NCI-H146 treated with DMSO at 0.1 percent for 48 hours (cell line): ENCODE results near the gene RC3H2.

Source experiments
- DNase-seq: peaks from one replicate; lab custom pipeline; 2025; ENCODE audit not compliant: unreplicated experiment; lab: John Stamatoyannopoulos, UW

The RC3H2 gene, protein sequence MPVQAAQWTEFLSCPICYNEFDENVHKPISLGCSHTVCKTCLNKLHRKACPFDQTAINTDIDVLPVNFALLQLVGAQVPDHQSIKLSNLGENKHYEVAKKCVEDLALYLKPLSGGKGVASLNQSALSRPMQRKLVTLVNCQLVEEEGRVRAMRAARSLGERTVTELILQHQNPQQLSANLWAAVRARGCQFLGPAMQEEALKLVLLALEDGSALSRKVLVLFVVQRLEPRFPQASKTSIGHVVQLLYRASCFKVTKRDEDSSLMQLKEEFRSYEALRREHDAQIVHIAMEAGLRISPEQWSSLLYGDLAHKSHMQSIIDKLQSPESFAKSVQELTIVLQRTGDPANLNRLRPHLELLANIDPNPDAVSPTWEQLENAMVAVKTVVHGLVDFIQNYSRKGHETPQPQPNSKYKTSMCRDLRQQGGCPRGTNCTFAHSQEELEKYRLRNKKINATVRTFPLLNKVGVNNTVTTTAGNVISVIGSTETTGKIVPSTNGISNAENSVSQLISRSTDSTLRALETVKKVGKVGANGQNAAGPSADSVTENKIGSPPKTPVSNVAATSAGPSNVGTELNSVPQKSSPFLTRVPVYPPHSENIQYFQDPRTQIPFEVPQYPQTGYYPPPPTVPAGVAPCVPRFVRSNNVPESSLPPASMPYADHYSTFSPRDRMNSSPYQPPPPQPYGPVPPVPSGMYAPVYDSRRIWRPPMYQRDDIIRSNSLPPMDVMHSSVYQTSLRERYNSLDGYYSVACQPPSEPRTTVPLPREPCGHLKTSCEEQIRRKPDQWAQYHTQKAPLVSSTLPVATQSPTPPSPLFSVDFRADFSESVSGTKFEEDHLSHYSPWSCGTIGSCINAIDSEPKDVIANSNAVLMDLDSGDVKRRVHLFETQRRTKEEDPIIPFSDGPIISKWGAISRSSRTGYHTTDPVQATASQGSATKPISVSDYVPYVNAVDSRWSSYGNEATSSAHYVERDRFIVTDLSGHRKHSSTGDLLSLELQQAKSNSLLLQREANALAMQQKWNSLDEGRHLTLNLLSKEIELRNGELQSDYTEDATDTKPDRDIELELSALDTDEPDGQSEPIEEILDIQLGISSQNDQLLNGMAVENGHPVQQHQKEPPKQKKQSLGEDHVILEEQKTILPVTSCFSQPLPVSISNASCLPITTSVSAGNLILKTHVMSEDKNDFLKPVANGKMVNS

DNA sequence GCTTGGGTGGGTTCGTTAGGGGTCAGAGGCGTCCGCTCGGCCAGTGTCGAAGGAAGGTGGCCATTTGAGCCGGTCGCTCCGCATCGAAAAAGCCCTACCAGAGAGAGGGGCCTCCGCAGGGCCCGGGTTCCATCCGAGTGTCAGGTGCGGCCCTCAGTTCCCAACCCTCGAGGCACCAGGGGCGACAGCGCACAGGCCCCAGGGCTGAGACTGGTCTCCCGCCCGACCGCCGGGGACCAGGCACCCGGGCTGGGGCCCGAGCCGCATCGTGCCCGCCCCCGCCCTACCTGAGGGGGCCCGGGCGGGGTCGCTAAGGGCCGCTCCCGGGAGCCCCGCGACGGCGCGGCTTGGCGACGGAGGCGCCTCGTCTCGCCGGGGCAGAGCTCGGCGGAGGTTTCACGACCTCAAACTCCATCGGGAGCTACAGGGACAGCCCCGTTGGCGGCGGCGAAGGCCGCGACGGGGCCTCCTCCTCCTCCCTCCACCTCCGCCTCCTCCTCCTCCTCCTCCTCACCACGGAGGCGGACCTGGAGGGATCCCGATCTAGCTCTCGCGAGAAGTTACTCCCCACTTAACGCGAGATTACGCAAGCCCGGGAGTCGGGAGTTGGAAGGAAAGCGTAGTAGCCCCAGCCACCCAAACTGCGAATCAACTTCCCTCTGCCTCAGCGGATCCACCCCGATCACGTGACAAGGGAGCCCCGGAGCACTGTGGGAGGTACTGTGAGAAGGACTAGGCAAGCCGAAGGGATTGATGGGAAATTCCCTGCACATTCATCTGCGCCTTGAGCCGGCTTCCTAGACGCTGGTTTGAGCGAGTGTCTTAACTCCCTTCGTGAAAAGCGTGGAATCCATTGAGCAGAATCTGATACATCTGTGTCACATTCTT is at the start of gene RC3H2:
TSS of gene RC3H2 (minus strand) at position 537 of the 888 bp plus-strand sequence. CDS start 7,850 bp downstream, outside the sequence.
- peak; percentile 94 for DNase-seq

DNA sequence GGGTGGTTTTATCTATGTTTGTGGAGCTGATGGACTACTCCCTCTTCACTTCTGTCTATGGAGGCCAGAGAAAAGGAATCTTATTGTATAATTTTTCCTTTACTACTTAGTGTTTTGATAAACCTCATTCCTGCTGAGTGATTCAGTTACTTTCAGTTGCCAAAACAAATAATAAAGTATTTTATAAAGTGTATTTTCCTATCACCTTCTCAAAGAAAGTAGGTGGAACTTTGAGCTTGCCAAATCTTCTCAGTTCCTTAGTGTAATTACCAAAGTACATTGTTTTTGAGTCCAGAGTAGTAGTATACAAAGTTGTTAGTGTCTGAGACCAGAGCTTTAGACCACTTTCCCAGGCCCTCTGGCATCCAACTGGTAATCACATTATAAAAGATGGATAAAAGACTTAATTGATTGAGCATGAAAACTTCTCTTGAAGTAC is 49.1 kb upstream of the RC3H2 start:
- DNase-seq, result no peak

DNA sequence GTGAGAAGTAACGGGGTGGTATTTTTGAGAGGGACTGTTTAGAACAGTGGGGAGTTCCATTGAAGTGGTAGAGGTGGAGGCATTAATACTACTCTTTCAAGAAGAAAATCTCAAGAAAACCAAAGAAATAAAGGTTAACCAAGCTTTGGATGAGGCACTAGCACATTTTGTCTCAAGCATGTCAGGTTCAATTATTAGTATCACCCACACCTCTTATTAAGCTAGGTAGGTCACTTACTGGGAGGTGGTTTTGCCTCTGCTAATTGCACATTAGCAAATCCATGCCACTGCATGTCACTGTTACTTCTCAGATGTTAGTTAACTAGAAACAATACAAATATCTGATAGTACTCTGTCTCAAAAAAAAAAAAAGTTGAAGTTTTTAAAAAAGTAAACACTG is 45.9 kb upstream of the RC3H2 start:
- DNase-seq, result no peak

DNA sequence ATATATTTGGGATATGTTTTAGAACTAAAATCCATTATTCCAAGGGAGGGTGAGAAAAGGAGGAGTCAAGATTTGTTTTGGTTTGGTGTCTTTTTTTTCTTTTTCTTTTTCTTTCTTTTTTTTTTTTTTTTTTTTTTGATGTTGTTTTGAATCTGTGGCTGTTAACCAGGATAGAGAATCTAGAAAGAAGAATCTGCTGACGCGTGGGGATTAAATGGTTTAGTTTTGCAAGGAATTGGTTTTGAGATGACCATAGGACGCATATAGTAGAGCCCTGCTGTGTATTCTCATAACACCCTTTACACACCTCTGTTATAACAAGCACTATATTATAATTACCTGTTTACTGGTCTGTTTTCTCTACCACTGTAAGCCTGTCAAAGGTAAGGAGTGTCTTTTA is 45.1 kb upstream of the RC3H2 start:
- no peak for DNase-seq

DNA sequence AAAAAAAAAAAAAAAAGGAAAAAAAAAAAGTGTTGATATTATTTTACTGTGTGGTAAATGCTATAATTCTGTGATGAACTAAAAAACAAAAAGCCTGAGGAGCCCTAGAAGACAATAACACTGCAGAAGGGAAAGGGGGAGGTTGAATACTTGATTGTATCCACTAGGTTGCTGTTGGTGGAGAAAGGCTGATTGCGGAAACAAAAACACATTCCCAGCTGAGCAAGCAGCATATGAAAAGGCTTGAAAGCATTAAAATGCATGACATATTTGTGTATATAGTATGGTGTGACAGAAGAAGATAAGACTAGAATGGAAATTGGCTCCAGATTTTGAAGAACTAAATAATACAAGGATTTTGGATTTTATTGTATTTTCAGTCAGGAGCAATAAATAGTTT is 44.5 kb upstream of the RC3H2 start:
- DNase-seq, result no peak

DNA sequence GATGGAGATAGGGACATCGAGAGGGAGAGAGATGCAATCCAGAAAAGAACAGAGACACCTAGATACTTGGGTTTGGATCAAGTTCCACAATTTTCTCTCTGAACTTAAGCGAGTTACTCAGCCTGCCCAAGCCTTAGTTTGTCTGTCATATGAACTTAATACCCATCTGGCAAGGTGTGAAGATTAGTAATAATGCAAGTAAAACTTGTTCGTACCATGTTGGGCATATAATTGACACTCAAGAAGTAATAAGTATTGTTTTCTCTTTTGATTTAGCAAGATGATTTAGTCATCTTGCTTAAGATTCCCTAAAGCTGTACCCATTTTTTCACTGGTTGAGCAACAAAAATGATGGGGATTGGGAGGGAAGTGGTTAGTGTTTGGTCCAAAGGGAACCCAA is 43.2 kb upstream of the RC3H2 start:
- no peak for DNase-seq

DNA sequence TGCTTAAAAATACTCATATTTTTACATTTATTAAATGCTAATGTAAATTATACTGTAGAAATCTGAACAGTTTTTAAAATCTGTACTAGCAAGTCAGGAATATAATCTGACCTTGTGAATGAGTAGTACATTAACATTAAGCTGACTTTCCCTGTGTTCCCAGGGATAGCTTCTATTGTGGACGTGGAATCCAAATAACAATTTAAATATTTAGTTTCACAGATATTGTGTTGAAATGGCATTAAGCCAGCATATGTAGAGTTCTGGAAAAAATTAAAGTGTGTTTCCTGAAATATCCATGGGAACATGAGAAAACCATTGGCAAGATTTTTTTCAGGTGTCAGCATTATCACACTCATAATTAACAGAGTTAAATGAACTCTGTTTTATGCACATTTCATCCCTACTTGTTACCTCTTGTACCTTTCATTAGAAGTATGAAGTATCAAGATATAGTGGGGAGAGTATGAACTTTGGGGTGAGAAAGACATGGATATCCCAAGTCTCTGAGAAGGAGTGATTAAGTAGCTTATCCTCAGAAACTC is 41.4 kb upstream of the RC3H2 start:
- DNase-seq, result no peak

DNA sequence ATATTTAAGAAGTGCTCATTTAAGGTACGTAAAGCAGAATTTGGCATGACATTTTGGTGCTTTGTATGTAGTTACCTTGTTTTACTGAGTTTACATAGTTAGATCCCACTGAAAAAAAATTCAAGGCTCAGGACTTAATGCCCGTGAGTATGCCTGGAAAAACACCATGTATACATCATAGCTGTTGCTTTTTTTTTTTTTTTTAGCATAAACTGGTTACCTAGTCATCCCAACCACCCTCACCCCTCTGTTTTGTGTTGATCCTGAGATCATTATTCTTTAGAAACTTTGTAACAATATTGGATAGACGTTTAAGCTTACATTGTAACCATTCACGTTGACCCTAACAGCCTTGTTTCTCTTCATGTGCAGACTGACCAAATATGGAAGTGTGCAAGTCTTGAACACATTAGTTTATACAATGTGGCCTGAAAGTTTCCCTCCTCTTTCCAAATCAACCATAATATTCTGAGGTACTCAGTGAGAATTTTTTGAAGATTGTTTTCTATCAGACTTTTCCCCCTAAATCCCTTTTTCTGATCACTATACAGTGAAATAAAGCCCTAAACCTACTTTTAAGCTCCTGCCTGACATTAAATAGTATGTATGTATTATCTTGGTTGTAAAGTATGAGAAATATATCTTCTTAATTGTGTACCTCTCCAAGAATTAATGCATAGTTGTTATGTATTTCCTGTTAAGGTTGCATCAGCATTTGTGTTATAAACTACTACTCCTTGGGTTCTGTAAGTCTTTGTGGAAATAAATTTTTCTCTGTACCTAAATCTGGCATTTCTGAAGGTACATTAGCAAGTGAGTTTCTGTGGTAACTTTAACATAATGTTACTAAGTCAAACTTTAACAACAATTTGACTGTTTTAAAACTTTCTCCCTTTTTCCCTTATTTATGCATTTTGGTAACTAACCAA is 40.1 kb upstream of the RC3H2 start:
- DNase-seq, result no peak

DNA sequence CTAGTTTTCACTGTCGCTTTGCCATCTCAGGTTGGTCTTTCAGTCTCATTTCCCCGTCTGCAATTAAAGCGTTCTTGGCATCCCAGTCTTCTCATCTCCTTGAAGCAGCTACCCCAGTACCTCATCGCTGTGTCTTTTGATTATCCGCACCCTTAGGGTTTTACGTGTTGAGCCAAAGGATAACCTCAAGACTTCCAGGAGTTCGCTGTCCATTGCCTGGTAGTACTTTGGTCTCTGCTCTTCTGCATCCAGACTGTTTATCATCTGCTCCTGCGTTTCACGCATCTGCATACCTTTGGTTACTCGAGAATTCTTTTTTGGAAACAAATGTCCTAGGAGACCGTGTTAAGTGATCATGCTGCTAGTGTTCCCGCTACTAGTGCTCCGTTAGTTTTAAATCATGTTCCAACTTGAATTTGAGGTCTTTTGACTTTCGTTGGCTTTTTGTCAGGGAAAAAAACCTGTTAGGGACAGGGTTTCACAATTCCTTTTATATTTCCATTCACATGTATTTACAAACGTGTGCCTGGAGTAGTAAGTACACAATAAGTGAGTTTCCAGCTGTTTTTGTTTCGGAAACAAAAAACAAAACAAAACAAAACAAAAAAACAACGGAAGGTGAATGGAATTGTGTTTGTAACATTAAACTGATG is 36.5 kb upstream of the RC3H2 start:
- no peak for DNase-seq

DNA sequence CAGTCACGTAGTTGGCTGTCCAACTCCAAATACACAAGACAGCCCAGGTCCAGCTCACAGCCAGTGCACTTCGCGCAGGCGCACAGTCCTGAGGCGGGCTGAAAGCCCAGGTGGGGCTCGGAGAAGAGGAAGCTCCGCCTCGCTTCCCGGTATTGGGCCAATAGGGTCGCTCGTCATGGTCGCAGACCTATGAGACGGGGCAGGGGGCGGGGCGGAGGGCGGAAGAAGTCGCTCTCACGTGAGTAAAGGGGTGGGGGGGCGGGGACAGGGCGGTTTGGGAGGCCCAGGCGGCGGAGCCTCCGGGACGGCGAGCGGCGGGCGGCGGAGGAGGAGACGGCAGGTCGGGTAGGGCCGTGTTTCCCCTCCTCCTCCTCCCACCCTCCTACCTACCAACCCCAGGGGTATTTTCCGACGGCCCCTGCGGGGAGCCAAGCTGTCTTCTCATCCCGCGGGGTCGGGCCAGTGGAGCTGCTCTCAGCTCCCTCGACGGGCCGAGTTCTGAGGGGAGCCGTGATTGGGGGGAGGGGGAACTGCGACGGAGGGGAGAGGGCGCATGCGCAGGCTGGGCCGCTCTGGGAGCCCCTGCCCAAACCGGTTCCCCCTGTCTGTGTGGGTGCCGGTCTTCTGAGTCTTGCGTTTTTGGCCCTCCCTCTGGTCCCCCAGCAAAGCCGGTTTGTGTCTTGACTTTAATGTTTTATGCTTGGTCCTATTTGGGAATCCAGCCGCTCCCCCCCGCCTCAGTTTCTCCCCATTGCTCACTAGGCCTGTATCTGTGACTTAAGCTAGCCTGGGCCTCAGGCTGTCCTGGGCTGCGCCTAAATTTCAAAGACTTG is 35.8 kb upstream of the RC3H2 start, which contains the start of gene RABGAP1:
TSS of gene RABGAP1 (plus strand) at position 272 of the 833 bp plus-strand sequence. CDS start 16,040 bp downstream, outside the sequence.
- DNase-seq, result peak; percentile 87

DNA sequence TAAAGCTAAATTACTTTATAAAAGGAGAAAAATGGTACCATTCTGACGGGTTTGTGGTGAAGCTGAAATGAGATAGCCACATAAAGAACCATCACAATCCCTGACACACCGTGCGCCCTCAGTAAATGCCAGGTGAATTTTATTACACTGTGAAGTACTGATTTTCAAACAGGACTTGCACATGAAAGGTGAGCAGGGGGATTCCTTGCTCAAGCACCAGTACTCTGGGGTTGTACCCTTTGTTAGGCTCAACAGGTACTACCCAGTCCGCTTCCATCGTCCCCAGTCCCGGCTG is 35.2 kb upstream of the RC3H2 start:
- no peak for DNase-seq

DNA sequence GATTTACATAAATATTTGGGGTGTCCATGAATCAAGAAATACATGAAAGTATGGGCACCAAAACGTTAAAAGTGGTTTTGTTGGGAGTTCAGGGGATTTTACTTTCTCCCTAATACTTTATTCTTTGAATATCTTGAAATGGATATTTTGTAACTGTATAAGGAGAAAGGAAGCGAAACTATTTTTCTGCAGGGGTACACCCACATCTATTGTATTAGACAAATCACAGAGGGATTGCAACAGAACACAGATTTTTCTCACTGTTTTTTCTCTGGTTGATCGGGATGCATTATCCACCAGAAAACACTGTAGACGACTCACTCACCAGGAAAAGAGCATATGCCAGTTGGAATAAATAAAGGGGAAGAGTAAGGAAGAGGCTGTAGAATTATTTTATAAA is 34.4 kb upstream of the RC3H2 start:
- DNase-seq, result no peak

DNA sequence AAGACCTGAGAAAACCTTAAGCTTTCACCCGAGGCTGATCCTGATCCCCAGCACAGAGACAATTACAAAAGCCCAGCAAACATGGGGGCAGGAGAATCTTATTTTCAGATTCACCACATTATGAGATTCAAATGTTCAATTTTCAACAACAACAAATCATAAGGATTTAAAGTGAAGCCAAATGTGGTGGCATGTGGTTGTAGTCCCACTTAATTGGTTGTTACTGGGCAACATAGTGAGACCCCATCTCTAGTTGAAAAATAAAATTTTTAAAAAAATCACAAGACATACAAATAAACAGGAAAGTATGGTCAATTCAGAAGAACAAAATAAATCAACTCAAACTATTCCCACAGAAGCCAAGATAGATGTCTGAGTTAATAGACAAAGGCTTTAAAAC is 31.7 kb upstream of the RC3H2 start:
- no peak for DNase-seq

DNA sequence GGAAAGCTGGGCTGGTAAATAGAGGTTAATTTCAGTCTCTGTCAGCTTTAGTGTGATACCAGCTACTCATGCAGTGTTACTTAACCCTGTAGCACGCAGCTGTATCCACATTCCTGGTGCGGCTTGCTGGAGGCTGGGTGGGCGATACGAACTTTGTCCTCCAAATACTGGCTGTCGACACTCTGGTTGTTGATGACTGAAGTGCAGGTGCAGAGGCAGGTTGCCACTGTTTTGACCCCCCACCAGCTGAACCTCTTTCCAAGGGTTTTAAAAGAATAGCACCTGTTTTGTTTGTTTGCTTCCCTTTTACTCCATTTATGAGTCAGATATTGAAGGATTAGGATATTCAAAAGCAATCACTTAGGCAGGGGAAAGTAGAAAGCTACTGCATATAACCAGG is 31.3 kb upstream of the RC3H2 start:
- no peak for DNase-seq

DNA sequence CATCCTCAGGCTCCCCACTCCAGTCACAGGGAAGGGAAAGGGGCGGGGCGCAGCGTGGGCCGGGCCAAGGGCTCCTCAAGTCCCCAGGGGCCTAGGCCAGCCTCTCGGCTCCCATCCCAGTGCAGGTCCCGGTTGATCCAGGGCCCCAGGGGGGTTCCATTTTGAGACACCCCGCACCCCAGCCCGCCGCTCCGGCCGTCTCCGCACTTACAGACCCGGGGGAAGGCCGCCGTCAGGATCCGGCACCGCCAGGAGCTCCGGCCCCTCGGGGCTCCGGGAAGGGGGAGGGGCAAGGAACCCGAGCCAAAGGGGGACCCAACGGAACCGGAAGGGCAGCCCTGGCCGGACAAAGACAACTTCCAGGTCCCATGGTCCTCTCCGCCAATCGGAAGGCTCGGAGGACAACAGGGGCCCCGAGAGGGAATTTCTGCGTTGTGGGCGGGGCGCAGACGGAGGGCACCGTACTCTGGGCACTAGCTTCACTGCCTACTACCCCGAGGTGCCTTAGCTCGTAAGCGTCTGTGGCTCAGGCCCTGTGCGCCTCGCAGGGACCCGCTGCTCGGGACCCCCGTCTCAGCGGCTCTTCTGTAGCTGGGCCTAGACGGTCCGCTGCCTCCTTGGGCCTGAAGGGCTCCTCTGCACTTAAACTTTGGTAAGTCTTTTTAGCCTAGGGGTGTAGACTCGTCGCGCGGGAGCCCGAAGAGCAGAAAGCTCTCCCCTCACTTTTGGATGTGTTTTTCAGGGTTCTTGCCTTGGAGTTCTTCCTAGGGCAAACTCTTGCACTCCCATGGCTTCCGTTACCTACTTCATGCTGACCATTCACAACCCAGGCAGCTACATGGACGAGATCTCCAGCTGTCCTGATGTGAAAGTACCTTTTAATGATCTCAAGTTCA is 26.3 kb upstream of the RC3H2 start, which contains the start of gene ZBTB26:
TSS of gene ZBTB26 (minus strand) at position 287 of the 896 bp plus-strand sequence. CDS start 11,578 bp downstream, outside the sequence.
- peak; percentile 73 for DNase-seq

DNA sequence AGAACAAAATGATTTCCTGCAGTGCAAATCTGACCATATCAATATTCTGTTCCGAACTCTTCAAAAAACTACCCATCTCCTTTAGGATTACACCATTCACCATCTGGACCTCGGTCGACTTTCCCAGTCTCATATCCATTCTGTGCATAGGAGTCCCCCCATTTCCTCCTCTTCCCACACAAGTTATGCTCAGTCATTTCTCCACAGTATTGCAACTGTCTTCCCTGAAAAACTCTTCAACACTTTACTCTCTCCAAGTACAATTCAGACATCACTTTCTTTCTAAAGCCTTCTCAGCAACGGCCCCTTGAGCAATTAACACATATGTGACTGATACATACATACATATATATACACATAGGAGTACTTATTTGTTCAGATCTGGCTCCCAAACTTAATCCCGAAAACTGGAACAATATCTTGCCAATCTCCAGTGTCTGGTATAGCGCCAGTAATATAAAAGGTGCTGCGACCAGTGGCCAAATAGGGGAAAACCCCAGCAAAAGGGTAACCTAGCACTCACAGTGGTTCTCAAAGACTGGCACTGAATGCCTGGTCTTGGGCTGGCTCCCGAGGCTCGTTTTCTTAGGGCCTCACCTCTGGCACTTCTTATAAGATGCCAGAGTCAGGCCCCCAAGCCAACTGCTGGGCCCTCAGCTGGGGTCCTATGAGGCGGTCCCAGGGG is 25.5 kb upstream of the RC3H2 start:
- DNase-seq, result no peak
